T-helper 1 cell treated with Interleukin-12 subunit alpha and Interleukin-12 subunit beta and Interleukin-4 antibody, amounts not matched to agents 30 ng/mL and 1 ng/mL, for 36 hours (primary cell): ENCODE measurements around the gene TMEM217. TPM values are rescaled to one million over a fixed set of nuclear protein-coding genes. Genes with fewer than 3 reads are reported as not detected.

Experiments
- intact Hi-C: fragments of 100-400 bp; cut with micrococcal nuclease; formaldehyde crosslinking; loops from one replicate; pipeline ENCODE4 v1.15.1; 2024
- total RNA-seq: library from RNA; stranded (reverse); gene quantifications from 2 replicates; pipeline ENCODE4 v1.2.3, GENCODE V29; 2022

TMEM217 gene
- total RNA-seq, 1 donor from 2014 or later: 8.0 TPM

DNA sequence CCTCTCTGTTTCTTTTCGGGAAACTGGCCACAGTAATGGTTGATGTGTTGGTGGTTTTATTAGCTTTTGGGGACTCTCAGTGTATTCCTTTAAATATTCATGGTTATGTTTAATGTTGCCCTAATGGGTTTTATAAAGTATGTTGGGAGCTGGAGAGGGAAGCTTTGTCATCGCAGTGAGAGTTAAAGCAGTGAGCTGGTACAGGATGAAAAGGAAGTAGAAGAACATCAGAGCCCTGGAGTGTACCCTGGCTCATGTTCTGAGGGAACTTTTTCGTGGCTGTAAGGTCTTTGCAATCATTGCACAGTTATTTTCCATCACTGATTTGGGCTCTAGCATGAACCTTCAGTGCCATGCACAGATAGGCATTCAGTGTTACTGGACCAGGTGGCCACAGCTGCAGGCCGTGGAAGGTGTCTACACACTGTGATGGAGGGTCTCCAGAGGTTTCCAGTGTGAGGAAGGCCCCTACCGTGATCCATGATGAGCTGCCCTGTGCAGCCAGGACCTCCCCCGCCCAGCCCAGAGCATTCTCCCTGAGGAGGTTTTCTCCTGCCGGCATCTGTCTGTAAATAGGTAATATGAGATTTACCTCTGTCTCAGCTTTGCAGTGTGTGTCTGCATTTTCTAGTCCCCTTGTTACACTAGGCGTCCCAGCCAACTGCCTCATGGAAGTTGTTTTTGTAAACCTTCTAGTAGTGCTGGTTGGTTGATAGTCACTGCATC, 22.4 kb upstream of the TMEM217 start:
- intact Hi-C loops: no loop called here

DNA sequence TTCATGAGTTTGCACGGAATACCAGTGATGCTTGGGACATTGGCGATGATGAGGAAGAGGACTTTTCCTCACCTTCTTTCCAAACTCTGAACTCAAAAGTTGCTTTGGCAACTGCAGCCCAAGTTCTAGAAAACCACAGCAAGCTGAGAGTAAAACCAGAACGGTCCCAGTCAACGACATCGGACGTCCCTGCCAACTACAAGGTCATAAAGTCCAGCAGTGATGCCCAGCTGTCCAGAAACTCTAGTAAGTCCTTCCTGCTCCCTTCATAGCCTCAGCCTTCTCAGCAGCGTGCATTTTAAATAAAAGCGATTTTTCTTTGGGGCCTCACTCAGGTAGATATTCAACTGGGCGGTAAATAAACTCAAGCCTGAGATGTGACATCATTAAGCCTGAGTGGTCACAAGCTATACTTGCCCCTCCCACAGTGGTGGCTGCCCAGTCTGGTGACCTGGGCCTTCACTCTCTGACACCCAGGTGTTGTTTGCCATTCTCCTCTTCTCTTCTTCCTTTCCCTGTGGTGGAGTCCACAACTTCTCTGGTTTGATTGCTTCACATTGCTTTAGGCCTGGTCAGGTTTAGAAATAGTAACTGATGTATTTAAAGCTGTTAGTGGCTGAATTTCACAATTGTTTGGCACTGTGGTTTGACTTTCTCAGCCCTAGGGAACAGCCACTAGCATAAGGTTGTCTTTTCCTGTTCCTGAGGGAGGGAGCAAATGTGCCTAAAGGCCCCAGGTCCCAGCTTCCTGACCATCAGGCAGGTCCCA, 21.6 kb upstream of the TMEM217 start:
- intact Hi-C loops: no loop called here

DNA sequence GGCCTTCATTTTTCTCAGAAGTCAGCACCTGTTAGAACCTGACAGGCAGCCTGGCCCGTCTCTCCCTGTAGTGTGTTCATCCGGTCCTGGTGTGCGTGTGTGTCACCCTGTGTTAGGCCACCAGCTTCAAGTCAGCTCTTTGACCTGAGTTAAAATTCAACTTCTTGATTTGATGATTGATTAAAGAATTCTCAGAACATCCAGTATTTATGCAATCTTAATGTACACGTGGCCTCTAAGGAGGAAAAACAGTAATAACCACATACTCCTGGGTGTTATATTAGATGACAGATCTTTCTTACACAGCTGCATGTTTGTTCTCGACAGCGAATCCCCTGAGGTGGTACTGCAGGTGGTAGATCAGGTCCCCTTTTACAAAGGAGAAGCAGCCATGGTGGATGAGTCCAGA, 19.1 kb upstream of the TMEM217 start:
- intact Hi-C loops: no loop called here

DNA sequence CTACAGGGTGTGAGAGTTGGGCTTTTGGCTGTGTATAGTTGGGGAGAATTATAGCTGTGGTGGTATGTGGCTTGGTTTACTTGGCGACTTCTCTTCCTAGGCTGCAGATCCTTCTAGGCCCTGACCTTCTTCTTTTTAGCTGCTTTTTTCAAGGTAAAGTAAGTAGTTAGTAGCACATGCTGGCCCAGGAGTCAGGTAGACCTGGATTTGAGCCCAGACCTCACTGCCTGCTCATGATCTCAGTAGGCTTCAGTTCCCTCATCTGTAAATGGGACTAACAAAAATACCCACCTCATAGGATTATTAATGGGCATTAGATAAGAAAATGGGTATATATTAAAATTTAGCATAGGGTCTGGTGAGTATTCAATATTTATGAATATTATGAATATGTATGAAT, 17.4 kb upstream of the TMEM217 start:
- intact Hi-C loops: no loop called here

DNA sequence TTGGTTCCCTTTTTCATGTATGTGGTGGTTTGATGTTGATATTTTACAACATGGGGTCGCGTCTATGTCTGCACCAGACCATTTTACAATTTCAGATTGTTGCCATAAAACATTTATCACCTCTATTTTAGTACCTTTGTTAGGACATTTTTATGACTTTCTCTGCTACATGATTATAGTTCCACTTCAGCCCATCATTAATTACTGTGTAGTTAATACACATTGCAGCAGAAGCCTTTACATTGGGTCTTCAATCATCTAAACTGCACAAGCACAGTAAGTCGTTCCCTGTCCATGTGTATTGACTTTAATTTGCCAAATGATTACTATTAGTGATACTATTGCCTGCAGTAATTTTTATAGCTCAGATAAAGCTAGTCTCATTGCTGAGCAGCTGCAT, 15.7 kb upstream of the TMEM217 start:
- intact Hi-C loops: loop anchor here (1.0 kb wide), 2 partner anchors 13 to 16 kb away; no protein-coding TSS in a partner anchor

DNA sequence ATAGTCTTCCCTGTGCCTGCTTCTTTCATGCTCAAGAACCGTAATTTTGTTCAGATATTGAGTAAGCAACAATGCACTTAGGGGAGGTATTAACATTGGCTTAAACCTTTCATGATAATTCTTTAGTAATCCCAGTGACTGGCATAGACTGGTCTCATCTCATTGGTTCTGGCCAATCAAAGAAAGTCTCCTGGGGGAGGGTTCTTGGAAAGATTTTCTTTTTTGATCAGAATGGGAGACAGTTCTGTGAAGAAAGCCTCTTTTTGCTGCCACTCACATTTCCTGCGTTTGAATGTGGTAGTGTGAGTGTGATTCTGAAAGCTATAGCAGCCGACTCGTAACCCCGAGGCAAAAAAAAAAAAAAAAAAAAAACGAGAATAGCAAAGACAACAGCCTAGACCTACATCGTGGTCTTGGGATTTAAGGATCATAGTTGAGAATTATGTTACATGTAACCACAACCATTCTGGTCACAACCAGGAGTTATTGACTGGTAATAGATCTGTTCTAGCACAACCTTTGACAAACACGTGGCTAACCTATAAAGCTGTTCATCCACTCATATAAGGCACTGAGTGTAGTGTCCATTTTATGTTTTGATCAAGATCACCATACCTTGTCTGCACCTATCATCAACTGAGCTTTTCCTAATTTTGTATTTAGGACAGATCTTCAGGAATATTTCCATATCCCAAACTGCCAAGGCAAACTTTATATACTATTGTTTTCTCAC, 15.1 kb upstream of the TMEM217 start:
- intact Hi-C loops: loop anchor here (1.0 kb wide), 2 partner anchors 13 to 16 kb away; no protein-coding TSS in a partner anchor

DNA sequence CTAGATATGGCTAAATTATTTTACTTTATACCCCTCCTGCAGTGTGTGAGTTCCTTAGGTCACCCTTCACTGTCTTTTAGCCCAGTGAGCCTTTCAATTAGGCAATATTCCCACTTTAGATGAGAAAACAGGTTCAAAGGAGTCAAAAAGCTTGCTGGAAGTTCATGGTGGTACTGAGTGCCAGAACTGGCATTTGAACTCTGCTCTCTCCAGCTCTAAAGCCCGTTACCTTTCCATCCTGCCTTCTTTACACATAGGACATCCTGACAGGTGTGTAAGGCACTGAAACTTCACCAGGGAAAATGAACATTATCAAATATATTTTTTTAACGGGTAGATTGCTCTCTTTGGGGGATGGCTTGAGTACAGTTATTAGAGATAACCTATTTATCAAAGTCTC, 11.2 kb upstream of the TMEM217 start:
- intact Hi-C loops: no loop called here

DNA sequence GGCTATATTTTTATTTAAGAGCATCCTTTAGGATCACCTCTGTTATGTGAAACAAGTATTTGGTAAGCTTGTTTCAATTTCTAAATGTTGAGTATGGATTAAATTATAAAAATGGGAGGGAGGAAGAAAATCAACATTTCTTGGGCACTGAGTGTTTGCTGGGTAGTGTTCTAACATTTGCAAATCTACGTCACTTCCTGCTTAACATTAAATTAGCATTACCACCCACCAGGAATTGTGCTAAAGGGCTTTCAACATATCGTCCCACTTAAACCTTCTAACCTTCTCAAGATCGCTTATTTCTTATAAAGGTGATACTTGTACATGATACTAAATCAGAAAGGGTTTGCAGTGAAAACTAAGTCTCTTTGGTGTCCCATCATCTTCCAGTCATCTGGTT, 7.9 kb upstream of the TMEM217 start:
- intact Hi-C loops: no loop called here

DNA sequence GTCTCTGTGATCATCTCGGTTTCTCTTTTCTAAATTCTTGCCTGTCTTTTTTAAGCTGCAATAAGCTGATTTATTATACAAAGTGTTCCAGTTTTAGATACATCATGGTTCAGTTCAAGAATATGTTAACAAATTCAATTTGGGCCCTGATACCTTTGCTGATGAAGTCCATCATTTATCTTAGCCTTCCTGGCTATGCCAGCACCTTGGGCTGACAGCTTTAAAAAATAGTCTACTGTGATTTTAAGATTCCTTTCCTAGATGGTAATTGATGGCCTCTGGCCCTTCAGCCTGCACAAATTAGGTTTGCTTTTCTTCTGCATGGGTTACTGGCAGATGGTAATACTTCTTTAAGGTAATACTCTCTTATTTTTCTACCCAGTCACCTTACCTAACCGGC, 7.1 kb upstream of the TMEM217 start:
- intact Hi-C loops: no loop called here

DNA sequence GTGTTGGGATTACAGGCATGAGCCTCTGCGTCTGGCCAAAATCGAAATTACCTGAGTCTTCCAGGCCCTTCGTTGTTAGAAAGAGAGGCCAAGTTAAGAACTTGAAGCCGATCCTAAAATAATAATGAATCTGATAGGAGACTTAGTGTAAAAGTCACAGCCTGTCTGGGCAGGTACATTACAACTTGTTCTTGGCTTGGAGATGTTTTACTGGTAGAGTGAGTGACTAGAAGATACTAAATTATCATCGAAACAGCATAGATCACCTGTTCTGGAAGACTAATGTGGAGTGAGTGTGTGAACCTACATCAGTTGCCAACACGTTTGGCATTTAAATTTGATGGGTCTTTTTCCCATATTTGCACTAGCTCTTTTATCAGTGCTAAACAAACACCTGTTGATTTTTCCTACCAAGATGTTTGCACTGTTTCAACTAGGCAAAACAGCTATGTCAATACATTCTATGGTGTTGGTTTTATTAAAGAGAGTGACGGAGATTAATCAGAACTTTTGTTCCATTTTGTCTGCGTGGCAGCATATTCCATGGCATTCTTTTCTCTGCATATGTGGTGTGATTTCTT, 4.6 kb upstream of the TMEM217 start:
- intact Hi-C loops: no loop called here

DNA sequence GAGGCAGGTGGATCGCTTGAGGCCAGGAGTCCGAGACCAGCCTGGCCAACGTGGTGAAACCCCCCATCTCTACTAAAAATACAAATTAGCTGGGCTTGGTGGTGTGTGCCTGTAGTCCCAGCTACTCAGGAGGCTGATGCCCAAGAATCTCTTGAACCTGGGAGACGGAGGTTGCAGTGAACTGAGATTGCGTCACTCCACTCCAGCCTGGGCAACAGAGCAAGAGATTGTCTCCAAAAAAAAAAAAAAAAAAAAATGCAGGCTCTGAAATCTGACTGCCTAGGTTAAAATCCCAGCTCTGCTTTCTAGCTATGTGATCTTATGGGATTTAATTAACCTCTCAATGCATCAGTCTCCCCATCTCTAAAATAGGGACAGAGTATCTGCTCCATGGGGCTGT, 3.3 kb upstream of the TMEM217 start:
- intact Hi-C loops: loop anchor here (2.0 kb wide), 1 partner anchor 212 kb away; no protein-coding TSS in a partner anchor

DNA sequence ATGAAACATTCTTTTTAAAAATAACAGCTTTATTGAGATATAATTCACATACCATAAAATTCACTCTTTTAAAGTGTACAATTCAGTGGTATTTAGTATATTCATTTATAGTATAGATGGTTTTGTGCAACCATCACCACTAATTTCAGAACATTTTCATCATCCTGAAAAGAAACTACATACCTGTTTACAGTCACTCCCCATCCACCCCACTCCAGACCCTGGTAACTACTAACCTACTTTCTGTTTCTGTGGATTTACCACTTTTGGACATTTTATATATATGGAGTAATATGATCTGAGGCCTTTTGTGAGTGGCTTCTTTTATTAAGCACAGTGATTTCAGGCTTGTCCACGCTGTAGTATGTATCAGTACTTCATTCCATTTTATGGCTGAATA, 2.5 kb upstream of the TMEM217 start:
- intact Hi-C loops: loop anchor here (1.0 to 2.0 kb wide), 6 partner anchors 13 to 348 kb away; no protein-coding TSS in a partner anchor

DNA sequence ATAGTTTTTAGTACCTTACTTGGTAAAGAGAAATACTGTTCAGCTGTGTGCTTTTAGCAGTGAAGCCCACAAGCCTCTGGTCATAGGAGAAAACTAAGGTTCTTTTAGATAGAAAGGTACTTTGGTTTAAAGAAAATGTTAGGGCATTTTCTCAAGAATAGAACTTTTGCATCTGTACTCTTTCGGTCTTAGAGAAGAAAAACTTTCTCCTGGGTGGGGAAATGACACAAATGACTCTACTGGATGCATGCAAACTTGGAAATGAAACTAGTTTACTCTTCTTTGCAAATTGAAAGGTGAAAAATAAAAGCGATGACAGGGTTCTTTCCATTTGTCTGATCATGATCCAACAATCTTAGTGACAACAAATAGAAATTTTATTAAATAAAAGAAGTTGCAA, 2.1 kb upstream of the TMEM217 start:
- intact Hi-C loops: loop anchor here (1.0 to 2.0 kb wide), 6 partner anchors 13 to 348 kb away; no protein-coding TSS in a partner anchor

DNA sequence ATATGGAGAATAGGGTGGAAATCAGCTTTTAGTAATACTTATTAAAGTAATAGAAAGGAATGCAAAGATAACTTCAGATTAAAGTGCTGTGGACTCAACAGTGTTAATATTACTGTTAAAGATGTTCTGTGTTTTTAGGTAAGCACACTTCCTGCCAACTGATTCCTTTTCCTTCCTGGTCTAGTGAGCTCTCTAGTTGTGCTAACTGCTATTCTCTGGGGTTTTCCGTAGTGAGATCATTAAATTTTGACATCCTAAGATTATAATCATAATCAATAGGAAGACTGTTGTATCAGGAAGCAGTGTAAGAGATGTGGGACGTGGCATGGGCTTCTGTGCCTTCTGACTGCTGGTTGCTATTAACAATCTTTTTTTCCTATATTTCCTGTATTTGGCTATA, 1.2 kb upstream of the TMEM217 start:
- intact Hi-C loops: loop anchor here (5.0 kb wide), 1 partner anchor 173 kb away; the partner anchor contains the start of gene CMTR1

DNA sequence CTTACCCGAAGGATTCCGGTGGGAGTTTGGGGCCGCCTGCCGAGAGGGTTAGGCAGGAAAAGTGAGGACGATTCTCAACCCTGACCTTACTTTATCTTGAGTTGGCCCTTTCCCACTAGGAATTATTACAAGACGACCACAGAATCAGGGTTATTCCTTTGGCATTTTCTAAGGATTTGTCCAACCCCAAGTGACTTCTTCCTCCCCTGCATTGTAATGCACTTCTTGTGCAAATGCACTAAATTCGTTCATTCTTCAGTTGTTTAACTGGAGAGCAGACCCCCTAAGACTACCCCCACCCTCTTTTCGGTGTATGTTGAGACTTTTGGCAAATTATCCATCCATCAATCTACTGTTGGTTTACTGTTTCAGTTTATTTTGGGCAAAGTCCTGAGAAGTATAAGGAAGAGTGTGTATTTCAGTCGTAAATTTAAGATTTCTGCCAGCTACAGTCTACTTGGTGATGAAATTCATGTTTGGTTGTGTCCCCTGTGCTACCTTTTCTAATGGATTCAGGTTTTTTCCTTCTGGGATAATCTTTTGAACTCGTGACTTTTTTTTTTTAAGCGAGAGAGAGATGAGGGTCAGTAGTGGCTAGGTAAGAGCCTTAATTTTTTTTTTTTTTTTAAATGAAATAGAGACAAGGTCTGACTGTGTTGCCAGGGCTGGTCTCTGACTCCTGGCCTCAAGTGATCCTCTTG, 611 bp upstream of the TMEM217 start:
- intact Hi-C loops: loop anchor here (5.0 kb wide), 1 partner anchor 174 kb away; the partner anchor contains the start of gene CMTR1

DNA sequence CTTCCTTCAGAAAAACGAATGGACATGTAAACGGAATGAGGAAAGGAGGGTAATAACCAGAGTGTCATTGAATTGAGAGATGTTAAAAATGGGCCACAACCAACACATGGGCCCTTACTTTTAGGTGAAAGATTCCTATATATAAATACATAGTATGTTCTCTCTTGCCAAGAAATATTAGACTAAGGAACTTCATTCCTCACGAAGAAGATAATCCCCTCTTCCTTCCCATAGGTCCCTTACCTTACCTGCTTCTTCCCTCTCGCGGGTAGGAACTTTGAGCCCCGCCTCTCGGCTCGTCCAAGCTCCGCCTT, 667 bp downstream of the TMEM217 start:
- intact Hi-C loops: loop anchor here (1.0 to 5.0 kb wide), 4 partner anchors 17 to 372 kb away; partner anchors contain the start of genes C6orf89 and CMTR1

DNA sequence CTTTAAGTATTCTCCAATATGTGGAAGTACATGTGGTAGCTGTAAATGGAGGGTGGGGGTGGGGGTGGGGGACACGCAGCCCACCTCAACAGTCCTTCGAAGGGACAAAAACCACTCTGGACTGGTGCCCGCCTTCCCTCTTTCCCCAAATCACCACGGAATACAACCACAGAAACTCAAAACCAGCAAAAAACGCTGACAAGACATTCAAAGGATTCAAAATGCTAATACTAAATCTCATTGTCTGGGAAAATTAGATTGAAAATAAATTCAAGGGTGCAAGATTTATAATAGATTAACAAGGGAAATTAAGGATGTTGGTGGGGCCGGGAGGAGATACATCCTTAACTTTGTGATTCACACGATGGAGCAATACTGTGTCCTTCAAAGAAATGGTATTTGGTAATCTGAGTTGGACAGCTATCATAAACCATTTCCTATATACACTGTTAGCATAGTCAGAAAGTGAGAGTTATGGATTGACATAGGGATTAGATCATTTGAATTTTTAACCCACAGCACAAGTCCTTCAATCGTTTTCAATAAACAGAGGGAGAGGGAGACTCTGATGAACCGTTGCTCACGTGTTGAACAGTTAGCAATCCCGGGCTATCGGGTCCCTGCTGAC, 1.1 kb downstream of the TMEM217 start:
- intact Hi-C loops: loop anchor here (1.0 to 5.0 kb wide), 4 partner anchors 17 to 372 kb away; partner anchors contain the start of genes C6orf89 and CMTR1

DNA sequence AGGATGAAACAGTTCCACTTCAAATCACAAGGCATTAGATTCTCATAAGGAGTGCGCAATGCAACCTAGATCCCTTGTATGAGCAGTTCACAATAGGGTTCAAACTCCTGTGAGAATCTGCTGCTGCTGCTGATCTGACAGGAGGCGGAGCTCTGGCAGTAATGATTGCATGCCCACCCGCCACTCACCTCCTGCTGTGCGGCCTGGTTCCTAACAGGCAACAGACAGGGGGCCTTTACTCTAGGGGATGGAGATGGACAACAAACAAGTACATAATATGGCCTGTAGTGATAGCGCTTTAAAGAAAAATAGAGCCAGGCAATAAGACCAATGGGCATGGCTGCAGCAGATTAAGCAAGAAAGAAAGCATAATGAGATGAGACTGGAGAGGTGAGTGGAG, 3.1 kb downstream of the TMEM217 start:
- intact Hi-C loops: loop anchor here (5.0 kb wide), 1 partner anchor 177 kb away; the partner anchor contains the start of gene CMTR1

DNA sequence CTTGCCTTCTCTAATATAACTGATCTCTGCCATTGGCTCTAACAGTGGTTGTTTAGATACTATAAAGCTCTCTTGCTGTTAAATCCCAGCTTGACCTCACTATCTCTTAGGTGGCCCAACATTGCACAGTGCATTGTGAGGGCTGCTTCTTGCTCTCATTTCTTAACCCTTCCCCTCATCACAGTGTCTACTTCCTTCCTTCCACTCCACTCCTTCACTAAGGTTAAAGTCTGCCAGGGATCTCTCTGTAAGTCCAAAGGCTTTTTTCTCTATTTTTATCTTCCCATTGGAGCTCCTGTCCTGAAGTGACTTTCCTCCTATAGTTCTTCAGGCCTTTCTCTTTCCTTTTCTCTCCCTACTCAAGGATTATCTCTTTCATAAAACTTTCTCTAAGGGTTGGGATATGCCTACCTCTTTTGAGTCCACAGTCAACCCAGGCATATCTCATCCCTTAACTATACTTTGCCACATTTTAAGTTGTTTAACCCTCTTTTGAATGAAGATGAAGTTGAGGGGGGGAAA, 4.4 kb downstream of the TMEM217 start:
- intact Hi-C loops: no loop called here
